Upper lobe of right lung (tissue), 1 donor: ENCODE results near the gene CFAP20DC. TPM values are rescaled to one million over a fixed set of nuclear protein-coding genes. Genes with fewer than 3 reads are reported as not detected.

Experiments used
- ATAC-seq: fragments of 200-7000 bp; cut with Tn5 transposase; one replicate; pipeline ENCODE4 v1.9.1; 2020; ENCODE audit warnings: mild to moderate bottlenecking, moderate library complexity
- DNase-seq: peaks from one replicate; pipeline ENCODE4 v3.0.0-alpha.2; 2020
- H3K27ac ChIP-seq: fragments of 200-600 bp; one replicate; pipeline ENCODE4 v1.8.0; 2022
- H3K27me3 ChIP-seq: fragments of 200-600 bp; one replicate; pipeline ENCODE4 v1.8.0; 2022; ENCODE audit warnings: mild to moderate bottlenecking
- H3K36me3 ChIP-seq: fragments of 200-600 bp; one replicate; pipeline ENCODE4 v1.8.0; 2022
- H3K4me1 ChIP-seq: fragments of 200-600 bp; one replicate; pipeline ENCODE4 v1.8.0; 2022
- H3K4me3 ChIP-seq: fragments of 200-600 bp; one replicate; pipeline ENCODE4 v1.8.0; 2022; ENCODE audit warnings: mild to moderate bottlenecking
- H3K9me3 ChIP-seq: fragments of 200-600 bp; one replicate; pipeline ENCODE4 v1.8.0; 2022
- intact Hi-C: fragments of 100-400 bp; cut with DNase I; formaldehyde crosslinking; loops from one replicate; pipeline ENCODE4 v1.11.0; 2022
- total RNA-seq: library from RNA; stranded (reverse); fragmentation: NEBNext Ultra II Directional; extraction: Animal tissue kit (Norgen Biotek cat#: 25700); gene quantifications from one replicate; pipeline ENCODE4 v1.2.1, GENCODE V29; 2021
- TF ChIP-seq, protein P1 (sequence below): fragments of 200-600 bp; IDR thresholded peaks from one replicate; pipeline ENCODE4 v1.8.0; 2022; ENCODE audit warnings: antibody characterized with exemption
- donor health status: DM: no; HTN: yes; CAD: no; lungs with severe emphysema.

The CFAP20DC gene
- total RNA-seq, 1 donor from 2014 or later, result not detected

DNA sequence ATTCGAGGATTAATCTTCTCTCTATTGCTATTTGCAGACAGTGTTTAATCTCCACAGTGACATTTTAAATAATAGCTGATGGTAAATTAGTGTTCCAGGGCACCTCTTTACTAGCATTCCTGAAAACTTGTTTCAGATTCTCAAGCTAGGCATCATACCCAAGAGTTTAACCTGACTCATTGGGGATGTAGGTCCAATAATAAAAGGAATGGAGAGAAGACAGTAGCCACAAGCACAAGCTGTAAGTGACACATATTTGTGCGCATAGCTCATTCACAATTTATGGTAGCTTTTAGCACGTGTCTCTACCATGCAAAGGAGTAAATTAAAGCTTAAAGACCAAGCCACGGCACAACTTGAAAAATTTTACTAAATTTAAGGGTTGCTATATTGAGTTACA, 212.0 kb downstream of the CFAP20DC start:
- Histone ChIP-seq H3K27ac (no peak overlapping the region), H3K9me3 (no peaks in the 10 kb centered on the region), H3K36me3 (no peaks in the 10 kb centered on the region), H3K4me3 (no peak overlapping the region), H3K27me3 (no peaks in the 10 kb centered on the region), H3K4me1 (no peaks in the 10 kb centered on the region)
- ATAC-seq (no peak), DNase-seq (no peak)
- TF ChIP-seq, protein P1, sequence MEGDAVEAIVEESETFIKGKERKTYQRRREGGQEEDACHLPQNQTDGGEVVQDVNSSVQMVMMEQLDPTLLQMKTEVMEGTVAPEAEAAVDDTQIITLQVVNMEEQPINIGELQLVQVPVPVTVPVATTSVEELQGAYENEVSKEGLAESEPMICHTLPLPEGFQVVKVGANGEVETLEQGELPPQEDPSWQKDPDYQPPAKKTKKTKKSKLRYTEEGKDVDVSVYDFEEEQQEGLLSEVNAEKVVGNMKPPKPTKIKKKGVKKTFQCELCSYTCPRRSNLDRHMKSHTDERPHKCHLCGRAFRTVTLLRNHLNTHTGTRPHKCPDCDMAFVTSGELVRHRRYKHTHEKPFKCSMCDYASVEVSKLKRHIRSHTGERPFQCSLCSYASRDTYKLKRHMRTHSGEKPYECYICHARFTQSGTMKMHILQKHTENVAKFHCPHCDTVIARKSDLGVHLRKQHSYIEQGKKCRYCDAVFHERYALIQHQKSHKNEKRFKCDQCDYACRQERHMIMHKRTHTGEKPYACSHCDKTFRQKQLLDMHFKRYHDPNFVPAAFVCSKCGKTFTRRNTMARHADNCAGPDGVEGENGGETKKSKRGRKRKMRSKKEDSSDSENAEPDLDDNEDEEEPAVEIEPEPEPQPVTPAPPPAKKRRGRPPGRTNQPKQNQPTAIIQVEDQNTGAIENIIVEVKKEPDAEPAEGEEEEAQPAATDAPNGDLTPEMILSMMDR, result no peak
- intact Hi-C loops, result no loop called here

GRCh38 chr3:58837141-58837843, 212.5 kb downstream of the CFAP20DC start:
- Histone ChIP-seq H3K9me3 (no peaks in the 10 kb centered on the region), H3K4me3 (no peak overlapping the region), H3K36me3 (no peaks in the 10 kb centered on the region), H3K27me3 (no peaks in the 10 kb centered on the region), H3K27ac (no peak overlapping the region), H3K4me1 (no peaks in the 10 kb centered on the region)
- no peak for ATAC-seq
- DNase-seq, result no peak
- TF ChIP-seq, protein P1, result no peak
- intact Hi-C loops, result no loop called here

DNA sequence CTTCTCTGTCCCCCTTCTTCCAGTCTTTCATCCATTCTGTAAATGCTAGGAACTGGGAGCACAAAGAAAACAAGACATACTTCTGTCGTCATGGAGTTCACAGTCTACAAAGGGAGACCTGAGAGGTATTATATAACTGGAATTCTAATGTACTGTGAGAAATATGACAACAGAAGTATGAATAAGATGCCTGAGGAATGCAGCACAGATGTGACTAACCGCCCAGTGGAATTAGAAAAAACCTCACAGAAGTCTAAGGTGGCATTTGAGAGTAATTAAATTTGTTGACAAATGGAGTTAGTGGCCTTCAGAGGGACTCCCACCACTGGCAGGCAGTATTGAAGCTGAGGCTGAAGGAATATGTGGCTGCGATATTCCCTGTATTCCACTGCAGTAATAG, 214.7 kb downstream of the CFAP20DC start:
- Histone ChIP-seq H3K27me3 (no peaks in the 10 kb centered on the region), H3K9me3 (no peaks in the 10 kb centered on the region), H3K27ac (no peak overlapping the region), H3K4me1 (no peaks in the 10 kb centered on the region), H3K36me3 (no peaks in the 10 kb centered on the region), H3K4me3 (no peak overlapping the region)
- no peak for DNase-seq
- TF ChIP-seq, protein P1, result no peak
- intact Hi-C loops, result no loop called here
- ATAC-seq, result no peak

- TF ChIP-seq, protein P1, result no peak
- Histone ChIP-seq H3K27ac (no peak overlapping the region), H3K4me1 (no peaks in the 10 kb centered on the region), H3K36me3 (no peaks in the 10 kb centered on the region), H3K4me3 (no peak overlapping the region), H3K9me3 (no peaks in the 10 kb centered on the region), H3K27me3 (no peaks in the 10 kb centered on the region)
- no peak for ATAC-seq
- intact Hi-C loops, result no loop called here
- no peak for DNase-seq
Measured at GRCh38 chr3:58833491-58833890, 216.3 kb downstream of the CFAP20DC start.

GRCh38 chr3:58829321-58830000, 220.4 kb downstream of the CFAP20DC start:
- Histone ChIP-seq H3K27ac (no peak overlapping the region), H3K27me3 (no peaks in the 10 kb centered on the region), H3K4me1 (no peaks in the 10 kb centered on the region), H3K4me3 (no peak overlapping the region), H3K36me3 (no peaks in the 10 kb centered on the region), H3K9me3 (no peaks in the 10 kb centered on the region)
- ATAC-seq (no peak), DNase-seq (no peak)
- intact Hi-C loops, result no loop called here
- TF ChIP-seq, protein P1, result no peak
